HepG2 (cell line): Measurements from ENCODE around the gene UBE2S. TPM values are rescaled to one million over a fixed set of nuclear protein-coding genes. Genes with fewer than 3 reads are reported as not detected.

Source experiments
- ATAC-seq: fragments of 200-7000 bp; cut with Tn5 transposase; 3 replicates; pipeline ENCODE4 v1.9.1; 2020; ENCODE audit warnings: mild to moderate bottlenecking, moderate library complexity
- BruUV-seq: library from RNA; stranded (reverse); fragments of 400-500 nt; replicated peaks from 2 replicates; lab custom pipeline; 2021; lab: Mats Ljungman, UMichigan
- CTCF ChIA-PET: fragments of 300-600 bp; formaldehyde crosslinking; extraction: SDS; loops from one replicate; lab custom pipeline; 2021; ENCODE audit warnings: low total read pairs, inconsistent platforms, low intra/inter-chr PET ratio; lab: Yijun Ruan, JAX
- POLR2A ChIA-PET: fragments of 350-600 bp; sonication (Branson Sonifier 250); formaldehyde crosslinking; loops from one replicate; lab custom pipeline; 2020; ENCODE audit warnings: antibody characterized with exemption, inconsistent platforms; lab: Yijun Ruan, JAX
- DNase-seq: peaks from one replicate; pipeline ENCODE4 v3.0.0-alpha.2; 2015; ENCODE audit warnings: low spot score
- FAIRE-seq: peaks from 3 replicates; lab custom pipeline; 2011; peaks lifted over from hg19 to GRCh38; lab: Jason Lieb, UNC
- H2AFZ ChIP-seq: one replicate; pipeline ENCODE4 v1.6.1; 2011; ENCODE audit warnings: low read length, inconsistent platforms
- H3K27ac ChIP-seq: fragments of 300-600 bp; 3 replicates; pipeline ENCODE4 v1.8.0; 2011; ENCODE audit warnings: mixed run types, mild to moderate bottlenecking, mixed read lengths, low read length, inconsistent platforms; ENCODE audit not compliant: insufficient read depth; ENCODE audit errors: extremely low read length
- H3K27me3 ChIP-seq, 2 experiments: fragments of 200-600 bp in 1 of 2; 2 replicates in 1 of 2; 3 replicates in 1 of 2; pipeline versions ENCODE4 v1.6.0 to v1.8.0; 2011; ENCODE audit warnings: low read length in 2 of 2, mild to moderate bottlenecking in 2 of 2, moderate library complexity in 2 of 2, inconsistent platforms in 1 of 2; ENCODE audit not compliant: insufficient read depth in 2 of 2, control insufficient read depth in 1 of 2
- H3K36me3 ChIP-seq, 2 experiments: fragments of 200-600 bp in 1 of 2; replicated peaks in 1 of 2; 2 replicates in 1 of 2; 3 replicates in 1 of 2; pipeline versions ENCODE4 v1.5.1 to v1.8.0; 2011; ENCODE audit warnings: low read length in 2 of 2, inconsistent platforms in 1 of 2; ENCODE audit not compliant: insufficient read depth in 2 of 2, control insufficient read depth in 1 of 2
- H3K4me1 ChIP-seq: 2 replicates; pipeline ENCODE4 v1.5.1; 2012; ENCODE audit warnings: low read length, inconsistent platforms; ENCODE audit not compliant: insufficient read depth
- H3K4me2 ChIP-seq: 2 replicates; pipeline ENCODE4 v1.6.0; 2011; ENCODE audit warnings: low read depth, low read length, inconsistent platforms
- H3K4me3 ChIP-seq, 3 experiments: fragments of 200-600 bp in 1 of 3; sonication (generic), shearing (Covaris generic) in 1 of 3; replicated peaks in 1 of 3; 2 replicates each; pipeline ENCODE4 v1.5.1; 2011 to 2016; ENCODE audit warnings: low read length in 3 of 3, inconsistent platforms in 2 of 3, low read depth in 2 of 3, mild to moderate bottlenecking in 2 of 3, control low read depth in 1 of 3, mixed read lengths in 1 of 3; ENCODE audit not compliant: insufficient read depth in 1 of 3
- H3K79me2 ChIP-seq: one replicate; pipeline ENCODE4 v1.6.1; 2011; ENCODE audit warnings: low read length, inconsistent platforms; ENCODE audit not compliant: insufficient read depth
- H3K9ac ChIP-seq: 2 replicates; pipeline ENCODE4 v1.6.0; 2011; ENCODE audit warnings: mild to moderate bottlenecking, low read depth, low read length, inconsistent platforms; ENCODE audit not compliant: insufficient read depth
- H3K9me3 ChIP-seq: 2 replicates; pipeline ENCODE4 v1.5.1; 2012; ENCODE audit warnings: mild to moderate bottlenecking, low read length
- H4K20me1 ChIP-seq: 2 replicates; pipeline ENCODE4 v1.6.0; 2011; ENCODE audit warnings: inconsistent platforms, mild to moderate bottlenecking, low read length, moderate library complexity; ENCODE audit not compliant: insufficient read depth
- ARID2 ChIP-seq: sonication (generic); formaldehyde crosslinking; IDR thresholded peaks from 2 replicates; pipeline ENCODE4 v1.8.1; 2022; ENCODE audit warnings: mild to moderate bottlenecking, missing genetic modification reagents, borderline replicate concordance
- ATM ChIP-seq: fragments of 450-650 bp; IDR thresholded peaks from 2 replicates; pipeline ENCODE4 v1.7.1; 2017; ENCODE audit warnings: mild to moderate bottlenecking, borderline replicate concordance
- DMTF1 ChIP-seq: sonication (generic); formaldehyde crosslinking; IDR thresholded peaks from 2 replicates; pipeline ENCODE4 v1.4.0; 2020; ENCODE audit warnings: mild to moderate bottlenecking, missing genetic modification reagents
- MXD1 ChIP-seq: sonication (generic); formaldehyde crosslinking; IDR thresholded peaks from 2 replicates; pipeline ENCODE4 v1.4.0; 2020; ENCODE audit warnings: mild to moderate bottlenecking, missing genetic modification reagents
- PATZ1 ChIP-seq: sonication (generic); formaldehyde crosslinking; IDR thresholded peaks from 2 replicates; pipeline ENCODE4 v1.4.0; 2020; ENCODE audit warnings: missing genetic modification reagents
- PHF21A ChIP-seq: sonication (generic); formaldehyde crosslinking; IDR thresholded peaks from 2 replicates; pipeline ENCODE4 v1.5.0; 2020; ENCODE audit warnings: mild to moderate bottlenecking, missing genetic modification reagents
- RXRA ChIP-seq: sonication (generic); formaldehyde crosslinking; IDR thresholded peaks from 2 replicates; pipeline ENCODE4 v1.5.1; 2020; ENCODE audit warnings: missing genetic modification reagents
- RXRB ChIP-seq: IDR thresholded peaks from 2 replicates; pipeline ENCODE4 v1.6.1; 2016; ENCODE audit warnings: borderline replicate concordance, missing genetic modification reagents, missing compliant biosample characterization
- SIN3B ChIP-seq: fragments of 150-350 bp; IDR thresholded peaks from 2 replicates; pipeline ENCODE4 v1.6.1; 2014; ENCODE audit warnings: low read length
- SKIL ChIP-seq: sonication (generic); formaldehyde crosslinking; IDR thresholded peaks from 2 replicates; pipeline ENCODE4 v1.8.0; 2022; ENCODE audit warnings: missing genetic modification reagents, mild to moderate bottlenecking, moderate library complexity, borderline replicate concordance
- SRSF1 ChIP-seq: fragments of 200-400 bp; formaldehyde crosslinking; optimal IDR thresholded peaks from 2 replicates; pipeline ENCODE3; 2017; ENCODE audit warnings: mild to moderate bottlenecking, low read depth, low read length, moderate library complexity
- TEF ChIP-seq: sonication (generic); formaldehyde crosslinking; IDR thresholded peaks from 2 replicates; pipeline ENCODE4 v1.5.0; 2020; ENCODE audit warnings: missing genetic modification reagents
- ZNF891 ChIP-seq: sonication (generic); formaldehyde crosslinking; IDR thresholded peaks from 2 replicates; pipeline ENCODE4 v1.5.0; 2020; ENCODE audit warnings: mild to moderate bottlenecking, missing genetic modification reagents
- ZUFSP ChIP-seq: sonication (generic); formaldehyde crosslinking; IDR thresholded peaks from 2 replicates; pipeline ENCODE4 v1.9.0; 2021; ENCODE audit warnings: missing genetic modification reagents, mild to moderate bottlenecking, borderline replicate concordance
- WGBS: methylation state at CpG from one replicate; pipeline ENCODE4 v1.1.6; 2017; ENCODE audit warnings: low lambda C conversion rate; 5-methylcytosine and 5-hydroxymethylcytosine counted together
- in situ Hi-C: cut with HindIII; loops from 2 replicates; pipeline ENCODE4 v1.10.0; 2017; ENCODE audit warnings: low pct_unique_long_range_greater_than_20kb; ENCODE audit not compliant: extremely low pct_ligation_motif_present
- intact Hi-C: fragments of 100-400 bp; cut with micrococcal nuclease; formaldehyde crosslinking; loops from one replicate; pipeline ENCODE4 v1.10.0; 2022; ENCODE audit not compliant: unreplicated experiment
- polyA plus RNA-seq, 8 experiments: library from polyadenylated mRNA; depleted of rRNA in 3 of 8; stranded (reverse) in 7 of 8; unstranded in 1 of 8; fragments of >200 nt; fragmentation: Illumina TruSeq in 4 of 8; extraction: Trizol in 4 of 8; gene quantifications; 2 replicates each; pipeline versions ENCODE4 v1.2.1 to v1.2.3, GENCODE V29; 2011 to 2016; ENCODE audit warnings: low read depth in 4 of 8, missing spikeins in 1 of 8, mixed read lengths in 1 of 8; ENCODE audit not compliant: insufficient read depth in 1 of 8
- total RNA-seq, 5 experiments: library from RNA; depleted of rRNA; stranded (reverse); fragments of >200 nt; fragmentation: Illumina TruSeq; extraction: Trizol; gene quantifications; 2 replicates each; pipeline ENCODE4 v1.2.3, GENCODE V29; 2016; ENCODE audit warnings: low read depth in 1 of 5

UBE2S gene
- total and polyA plus RNA-seq, 2 of the 13 experiments (the other 11 are each of a cell fraction or from before 2014, with no cell fraction given) = 32.2 to 39.3 TPM

GRCh38 chr19:55419624-55420236 is 12.1 kb upstream of the UBE2S start:
- H3K4me3 ChIP-seq = no peak overlapping the region
- 0% methylated on average over 1 of the region's 5 CpGs for WGBS
- ChIA-PET POLR2A (interaction anchor here (1.2 kb wide), 1 partner anchor 12 kb away, joined by 3 read pairs; the partner anchor contains the start of gene UBE2S), CTCF (interaction anchor here (2.5 kb wide), 1 partner anchor 207 kb away, joined by 8 read pairs; no protein-coding TSS in a partner anchor)
- no peak overlapping the region for H3K4me2 ChIP-seq
- in situ Hi-C loops = loop anchor here (5.0 kb wide), 2 partner anchors 117 to 202 kb away; no protein-coding TSS in a partner anchor
- no peak overlapping the region for H2AFZ ChIP-seq
- H3K4me1 ChIP-seq = peaks cover 10% of the 10 kb centered on the region
- no TSS peak for BruUV-seq
- DNase-seq = no peak
- H3K27me3 ChIP-seq = peaks cover 0 to 17% of the 10 kb centered on the region in 2 experiments; a peak in 1 of 5 replicates
- no peak overlapping the region for H3K27ac ChIP-seq
- no peaks in the 10 kb centered on the region for H4K20me1 ChIP-seq
- H3K79me2 ChIP-seq = no peaks in the 10 kb centered on the region
- intact Hi-C loops = loop anchor here (5.0 kb wide), 1 partner anchor 277 kb away; no protein-coding TSS in a partner anchor
- no peaks in the 10 kb centered on the region for H3K36me3 ChIP-seq
- ATAC-seq = no peak
- H3K9me3 ChIP-seq = no peaks in the 10 kb centered on the region
- FAIRE-seq = no peak
- H3K9ac ChIP-seq = no peak overlapping the region
- TF ChIP-seq PATZ1 = no peak
- TF ChIP-seq SKIL (CRISPR knock-in tag) = no peak
- TF ChIP-seq ZUFSP (CRISPR knock-in tag) = no peak
- no peak for TF ChIP-seq SRSF1
- no peak for TF ChIP-seq PHF21A (CRISPR knock-in tag)
- no peak for TF ChIP-seq ATM
- TF ChIP-seq RXRB = no peak
- TF ChIP-seq TEF (CRISPR knock-in tag) = no peak
- no peak for TF ChIP-seq DMTF1 (CRISPR knock-in tag)
- TF ChIP-seq RXRA (CRISPR knock-in tag) = no peak
- no peak for TF ChIP-seq ZNF891 (CRISPR knock-in tag)
- TF ChIP-seq SIN3B = no peak
- no peak for TF ChIP-seq ARID2
- no peak for TF ChIP-seq MXD1 (CRISPR knock-in tag)
